ENCODE results near the gene SOWAHC.

Gene SOWAHC

GRCh38 chr2:109594246-109594885 is 19.8 kb upstream of the SOWAHC start:
- H3K4me3 ChIP-seq (ENCODE audit: low read depth, low read length), result no peak overlapping the region
- no peak for TF ChIP-seq CTCF (IDR thresholded peaks at IDR 0.05; ENCODE audit: low read depth, low read length)

GRCh38 chr2:109595644-109596043 is 18.5 kb upstream of the SOWAHC start:
- no peak overlapping the region for H3K4me3 ChIP-seq (ENCODE audit: low read depth, low read length)
- TF ChIP-seq CTCF (IDR thresholded peaks at IDR 0.05; ENCODE audit: low read depth, low read length), result no peak

- H3K4me3 ChIP-seq (ENCODE audit: low read depth, low read length), result no peak overlapping the region
- no peak for TF ChIP-seq CTCF (IDR thresholded peaks at IDR 0.05; ENCODE audit: low read depth, low read length)
These were observed 16.9 kb upstream of the SOWAHC start for GRCh38 chr2:109597283-109597682.

- no peak overlapping the region for H3K4me3 ChIP-seq (ENCODE audit: low read depth, low read length)
- TF ChIP-seq CTCF (IDR thresholded peaks at IDR 0.05; ENCODE audit: low read depth, low read length), result no peak
These were observed 12.4 kb upstream of the SOWAHC start for GRCh38 chr2:109601783-109602182.

GRCh38 chr2:109602617-109603188 is 11.5 kb upstream of the SOWAHC start:
- TF ChIP-seq CTCF (IDR thresholded peaks at IDR 0.05; ENCODE audit: low read depth, low read length), result no peak
- H3K4me3 ChIP-seq (ENCODE audit: low read depth, low read length), result no peak overlapping the region

- TF ChIP-seq CTCF (IDR thresholded peaks at IDR 0.05; ENCODE audit: low read depth, low read length), result no peak
- H3K4me3 ChIP-seq (ENCODE audit: low read depth, low read length), result no peak overlapping the region
These were observed 9.6 kb upstream of the SOWAHC start for GRCh38 chr2:109604597-109604996.

- no peak for TF ChIP-seq CTCF (IDR thresholded peaks at IDR 0.05; ENCODE audit: low read depth, low read length)
- no peak overlapping the region for H3K4me3 ChIP-seq (ENCODE audit: low read depth, low read length)
These were observed 6.4 kb upstream of the SOWAHC start for GRCh38 chr2:109607766-109608165.
